Measurements from ENCODE around the gene UST. TPM values are rescaled to one million over a fixed set of nuclear protein-coding genes. Genes with fewer than 3 reads are reported as not detected.

The UST gene
- total and polyA plus RNA-seq, 4 donors = 0.24 to 2.7 (median 0.87) TPM

GRCh38 chr6:148932731-148933130, 185.9 kb downstream of the UST start:
- TF ChIP-seq YY1 (IDR thresholded peaks at IDR 0.05) (no peak), TAF1 (conservative IDR thresholded peaks at IDR 0.05) (no peak), FOXA1 (IDR thresholded peaks at IDR 0.05) (no peak)
- Histone ChIP-seq H3K4me3 (ENCODE audit: low read depth in 1 of 3, low read length in 3 of 3) (no peak overlapping the region), H3K4me1 (ENCODE audit: control insufficient read depth in 4 of 4, insufficient read depth in 4 of 4, low read length in 3 of 4) (no peaks in the 10 kb centered on the region), H3K27me3 (ENCODE audit: control insufficient read depth in 4 of 4, insufficient read depth in 4 of 4, low read length in 3 of 4) (no peaks in the 10 kb centered on the region), H3K9ac (ENCODE audit: low read depth in 1 of 2, low read length in 2 of 2) (no peak overlapping the region), H3K27ac (ENCODE audit: low read depth in 1 of 2, low read length in 2 of 2) (no peak overlapping the region), H3K36me3 (ENCODE audit: control insufficient read depth in 4 of 4, insufficient read depth in 3 of 4, low read depth in 1 of 4, low read length in 3 of 4) (no peaks in the 10 kb centered on the region), H3K9me3 (ENCODE audit: control insufficient read depth in 4 of 4, low read length in 3 of 4) (peaks cover 0 to 3% (median 0%) of the 10 kb centered on the region in 4 donors)
- WGBS = 82% methylated on average over 4 of the region's 4 CpGs
- DNase-seq (ENCODE audit: low spot score) = no peak

- Histone ChIP-seq H3K9me3 (ENCODE audit: control insufficient read depth in 4 of 4, low read length in 3 of 4) (peaks cover 0 to 3% (median 0%) of the 10 kb centered on the region in 4 donors), H3K27ac (ENCODE audit: low read depth in 1 of 2, low read length in 2 of 2) (no peak overlapping the region), H3K4me3 (ENCODE audit: low read depth in 1 of 3, low read length in 3 of 3) (no peak overlapping the region), H3K4me1 (ENCODE audit: control insufficient read depth in 4 of 4, insufficient read depth in 4 of 4, low read length in 3 of 4) (no peaks in the 10 kb centered on the region), H3K9ac (ENCODE audit: low read depth in 1 of 2, low read length in 2 of 2) (no peak overlapping the region), H3K27me3 (ENCODE audit: control insufficient read depth in 4 of 4, insufficient read depth in 4 of 4, low read length in 3 of 4) (peaks cover 0 to 2% (median 0%) of the 10 kb centered on the region in 4 donors), H3K36me3 (ENCODE audit: control insufficient read depth in 4 of 4, insufficient read depth in 3 of 4, low read depth in 1 of 4, low read length in 3 of 4) (no peaks in the 10 kb centered on the region)
- WGBS = 80% methylated on average over 4 of the region's 4 CpGs
- DNase-seq (ENCODE audit: low spot score) = no peak
- TF ChIP-seq TAF1 (conservative IDR thresholded peaks at IDR 0.05) (no peak), HNF4G (IDR thresholded peaks at IDR 0.05) (no peak), REST (IDR thresholded peaks at IDR 0.05) (no peak), RXRA (IDR thresholded peaks at IDR 0.05) (no peak), FOXA2 (IDR thresholded peaks at IDR 0.05) (no peak), JUND (IDR thresholded peaks at IDR 0.05) (no peak), SP1 (IDR thresholded peaks at IDR 0.05) (no peak), GABPA (IDR thresholded peaks at IDR 0.05 in 1 of 2, conservative IDR thresholded peaks at IDR 0.05 in 1 of 2) (no peak), RAD21 (IDR thresholded peaks at IDR 0.05) (no peak), YY1 (IDR thresholded peaks at IDR 0.05) (no peak), HNF4A (conservative IDR thresholded peaks at IDR 0.05) (no peak), FOXA1 (IDR thresholded peaks at IDR 0.05) (no peak), NR2F2 (IDR thresholded peaks at IDR 0.05) (no peak)
- TF ChIP-seq, protein P1, sequence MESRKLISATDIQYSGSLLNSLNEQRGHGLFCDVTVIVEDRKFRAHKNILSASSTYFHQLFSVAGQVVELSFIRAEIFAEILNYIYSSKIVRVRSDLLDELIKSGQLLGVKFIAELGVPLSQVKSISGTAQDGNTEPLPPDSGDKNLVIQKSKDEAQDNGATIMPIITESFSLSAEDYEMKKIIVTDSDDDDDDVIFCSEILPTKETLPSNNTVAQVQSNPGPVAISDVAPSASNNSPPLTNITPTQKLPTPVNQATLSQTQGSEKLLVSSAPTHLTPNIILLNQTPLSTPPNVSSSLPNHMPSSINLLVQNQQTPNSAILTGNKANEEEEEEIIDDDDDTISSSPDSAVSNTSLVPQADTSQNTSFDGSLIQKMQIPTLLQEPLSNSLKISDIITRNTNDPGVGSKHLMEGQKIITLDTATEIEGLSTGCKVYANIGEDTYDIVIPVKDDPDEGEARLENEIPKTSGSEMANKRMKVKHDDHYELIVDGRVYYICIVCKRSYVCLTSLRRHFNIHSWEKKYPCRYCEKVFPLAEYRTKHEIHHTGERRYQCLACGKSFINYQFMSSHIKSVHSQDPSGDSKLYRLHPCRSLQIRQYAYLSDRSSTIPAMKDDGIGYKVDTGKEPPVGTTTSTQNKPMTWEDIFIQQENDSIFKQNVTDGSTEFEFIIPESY (IDR thresholded peaks at IDR 0.05) = no peak
- TF ChIP-seq, protein P2, sequence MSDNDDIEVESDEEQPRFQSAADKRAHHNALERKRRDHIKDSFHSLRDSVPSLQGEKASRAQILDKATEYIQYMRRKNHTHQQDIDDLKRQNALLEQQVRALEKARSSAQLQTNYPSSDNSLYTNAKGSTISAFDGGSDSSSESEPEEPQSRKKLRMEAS (IDR thresholded peaks at IDR 0.05) = no peak
- TF ChIP-seq, protein P3, sequence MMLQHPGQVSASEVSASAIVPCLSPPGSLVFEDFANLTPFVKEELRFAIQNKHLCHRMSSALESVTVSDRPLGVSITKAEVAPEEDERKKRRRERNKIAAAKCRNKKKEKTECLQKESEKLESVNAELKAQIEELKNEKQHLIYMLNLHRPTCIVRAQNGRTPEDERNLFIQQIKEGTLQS (IDR thresholded peaks at IDR 0.05) = no peak
- TF ChIP-seq, protein P4, sequence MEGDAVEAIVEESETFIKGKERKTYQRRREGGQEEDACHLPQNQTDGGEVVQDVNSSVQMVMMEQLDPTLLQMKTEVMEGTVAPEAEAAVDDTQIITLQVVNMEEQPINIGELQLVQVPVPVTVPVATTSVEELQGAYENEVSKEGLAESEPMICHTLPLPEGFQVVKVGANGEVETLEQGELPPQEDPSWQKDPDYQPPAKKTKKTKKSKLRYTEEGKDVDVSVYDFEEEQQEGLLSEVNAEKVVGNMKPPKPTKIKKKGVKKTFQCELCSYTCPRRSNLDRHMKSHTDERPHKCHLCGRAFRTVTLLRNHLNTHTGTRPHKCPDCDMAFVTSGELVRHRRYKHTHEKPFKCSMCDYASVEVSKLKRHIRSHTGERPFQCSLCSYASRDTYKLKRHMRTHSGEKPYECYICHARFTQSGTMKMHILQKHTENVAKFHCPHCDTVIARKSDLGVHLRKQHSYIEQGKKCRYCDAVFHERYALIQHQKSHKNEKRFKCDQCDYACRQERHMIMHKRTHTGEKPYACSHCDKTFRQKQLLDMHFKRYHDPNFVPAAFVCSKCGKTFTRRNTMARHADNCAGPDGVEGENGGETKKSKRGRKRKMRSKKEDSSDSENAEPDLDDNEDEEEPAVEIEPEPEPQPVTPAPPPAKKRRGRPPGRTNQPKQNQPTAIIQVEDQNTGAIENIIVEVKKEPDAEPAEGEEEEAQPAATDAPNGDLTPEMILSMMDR (IDR thresholded peaks at IDR 0.05; ENCODE audit: low read depth, low read length, missing input control) = no peak
Observed at GRCh38 chr6:148934539-148934938, 187.7 kb downstream of the UST start.
